Measurements from ENCODE around the gene IL11.

DNA sequence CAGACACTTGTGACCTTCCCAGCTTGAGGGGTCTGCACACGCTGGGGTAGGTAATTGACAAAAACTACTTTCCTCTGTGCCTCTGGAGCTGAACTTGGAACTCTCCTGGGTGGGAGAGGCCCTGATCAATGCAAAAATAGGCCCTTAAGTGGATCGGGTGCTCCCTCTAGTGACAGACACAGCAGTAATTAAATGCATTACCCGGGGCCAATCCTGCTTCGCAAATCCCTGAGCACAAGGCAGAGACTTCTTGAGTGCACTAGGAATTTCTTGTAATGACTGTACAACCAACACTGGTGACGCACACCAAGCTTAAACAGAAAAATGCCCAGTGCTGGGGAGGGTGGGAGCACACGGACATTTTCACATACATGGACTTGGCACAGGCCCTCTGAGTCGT lies 47.9 kb upstream of the IL11 start:
- TF ChIP-seq POLR2A (IDR thresholded peaks at IDR 0.05) (no peak), POLR2AphosphoS5 (IDR thresholded peaks at IDR 0.05) (peak in 1 of 3 donors; percentile 7)
- TF ChIP-seq, protein P1, sequence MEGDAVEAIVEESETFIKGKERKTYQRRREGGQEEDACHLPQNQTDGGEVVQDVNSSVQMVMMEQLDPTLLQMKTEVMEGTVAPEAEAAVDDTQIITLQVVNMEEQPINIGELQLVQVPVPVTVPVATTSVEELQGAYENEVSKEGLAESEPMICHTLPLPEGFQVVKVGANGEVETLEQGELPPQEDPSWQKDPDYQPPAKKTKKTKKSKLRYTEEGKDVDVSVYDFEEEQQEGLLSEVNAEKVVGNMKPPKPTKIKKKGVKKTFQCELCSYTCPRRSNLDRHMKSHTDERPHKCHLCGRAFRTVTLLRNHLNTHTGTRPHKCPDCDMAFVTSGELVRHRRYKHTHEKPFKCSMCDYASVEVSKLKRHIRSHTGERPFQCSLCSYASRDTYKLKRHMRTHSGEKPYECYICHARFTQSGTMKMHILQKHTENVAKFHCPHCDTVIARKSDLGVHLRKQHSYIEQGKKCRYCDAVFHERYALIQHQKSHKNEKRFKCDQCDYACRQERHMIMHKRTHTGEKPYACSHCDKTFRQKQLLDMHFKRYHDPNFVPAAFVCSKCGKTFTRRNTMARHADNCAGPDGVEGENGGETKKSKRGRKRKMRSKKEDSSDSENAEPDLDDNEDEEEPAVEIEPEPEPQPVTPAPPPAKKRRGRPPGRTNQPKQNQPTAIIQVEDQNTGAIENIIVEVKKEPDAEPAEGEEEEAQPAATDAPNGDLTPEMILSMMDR (IDR thresholded peaks at IDR 0.05): peak in 5 of 7 experiments; percentile 30 to 75 (median 57)

Measured in stomach (tissue), 4 donors.